ENCODE results near the gene FCRL5. TPM values are rescaled to one million over a fixed set of nuclear protein-coding genes. Genes with fewer than 3 reads are reported as not detected.

FCRL5 gene
- total RNA-seq, 4 donors from 2014 or later: 0.15 to 1.2 TPM; not detected in 2

DNA sequence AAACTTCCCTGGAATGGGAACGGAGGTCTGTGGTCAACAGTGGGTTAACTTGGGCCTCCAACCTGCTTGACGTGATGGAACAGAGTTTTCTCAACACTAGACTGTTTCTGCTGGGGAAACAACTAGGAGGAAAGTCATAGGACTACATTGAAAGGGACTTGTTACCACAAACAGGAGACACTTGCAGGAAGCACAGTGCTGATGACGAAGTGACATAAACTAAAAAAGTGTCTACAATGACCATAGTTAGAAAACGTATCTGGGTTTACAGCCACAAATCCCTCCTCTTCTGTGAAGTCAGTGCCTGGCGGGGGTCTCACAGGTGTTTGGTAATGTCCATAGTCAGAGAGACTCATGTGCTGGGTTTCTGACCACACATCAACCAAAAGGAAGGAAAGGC lies 86.3 kb downstream of the FCRL5 start:
- 81 to 83% methylated on average over 5 of the region's 5 CpGs for WGBS, 2 donors
- no peaks in the 10 kb centered on the region for H3K27me3 ChIP-seq
- no peak for TF ChIP-seq POLR2A (IDR thresholded peaks at IDR 0.05)
- TF ChIP-seq, protein P1, sequence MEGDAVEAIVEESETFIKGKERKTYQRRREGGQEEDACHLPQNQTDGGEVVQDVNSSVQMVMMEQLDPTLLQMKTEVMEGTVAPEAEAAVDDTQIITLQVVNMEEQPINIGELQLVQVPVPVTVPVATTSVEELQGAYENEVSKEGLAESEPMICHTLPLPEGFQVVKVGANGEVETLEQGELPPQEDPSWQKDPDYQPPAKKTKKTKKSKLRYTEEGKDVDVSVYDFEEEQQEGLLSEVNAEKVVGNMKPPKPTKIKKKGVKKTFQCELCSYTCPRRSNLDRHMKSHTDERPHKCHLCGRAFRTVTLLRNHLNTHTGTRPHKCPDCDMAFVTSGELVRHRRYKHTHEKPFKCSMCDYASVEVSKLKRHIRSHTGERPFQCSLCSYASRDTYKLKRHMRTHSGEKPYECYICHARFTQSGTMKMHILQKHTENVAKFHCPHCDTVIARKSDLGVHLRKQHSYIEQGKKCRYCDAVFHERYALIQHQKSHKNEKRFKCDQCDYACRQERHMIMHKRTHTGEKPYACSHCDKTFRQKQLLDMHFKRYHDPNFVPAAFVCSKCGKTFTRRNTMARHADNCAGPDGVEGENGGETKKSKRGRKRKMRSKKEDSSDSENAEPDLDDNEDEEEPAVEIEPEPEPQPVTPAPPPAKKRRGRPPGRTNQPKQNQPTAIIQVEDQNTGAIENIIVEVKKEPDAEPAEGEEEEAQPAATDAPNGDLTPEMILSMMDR (IDR thresholded peaks at IDR 0.05): no peak
- H3K4me1 ChIP-seq: no peaks in the 10 kb centered on the region
- no peak for DNase-seq
- no peaks in the 10 kb centered on the region for H3K36me3 ChIP-seq
- intact Hi-C loops (cut with DNase I): no loop called here
- no peaks in the 10 kb centered on the region for H3K9me3 ChIP-seq
- no peak overlapping the region for H3K27ac ChIP-seq
- no peak overlapping the region for H3K4me3 ChIP-seq (replicated peaks in 1 of 3)

Other genes starting within 250 kb of the FCRL5 start
- not detected for gene FCRL4, start 45.6 kb upstream of the FCRL5 start, total RNA-seq
- under 1 TPM in 2 of 4 donors, not detected in 2; 0.13 to 0.20 TPM for gene FCRL3, start 148.3 kb upstream of the FCRL5 start, total RNA-seq
- not detected for gene FCRL2, start 224.6 kb upstream of the FCRL5 start, total RNA-seq